Measurements from ENCODE around the gene S100B.

Gene S100B

DNA sequence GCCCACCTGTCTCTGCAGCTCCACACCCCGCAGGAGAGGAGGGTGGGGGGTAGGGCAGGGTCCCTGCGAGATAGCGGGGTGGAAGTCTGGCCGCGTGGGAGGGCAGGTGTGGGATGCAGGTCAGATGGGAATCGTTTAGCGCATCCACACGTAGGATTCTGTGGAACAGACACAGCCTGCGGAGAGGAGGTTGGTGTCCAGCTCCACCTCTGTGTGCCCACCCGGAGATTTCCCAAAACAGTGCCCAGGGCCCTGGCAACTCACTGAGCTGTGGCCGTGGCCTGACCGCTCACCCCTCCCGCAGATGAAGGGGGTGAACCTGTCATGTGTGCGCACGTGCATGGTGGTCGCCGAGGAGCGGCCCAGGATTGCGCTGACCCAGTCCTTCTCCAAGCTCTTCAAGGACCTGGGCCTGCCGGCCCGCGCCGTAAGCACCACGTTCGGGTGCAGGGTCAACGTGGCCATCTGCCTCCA, 46.9 kb downstream of the S100B start:
- no peak for DNase-seq

DNA sequence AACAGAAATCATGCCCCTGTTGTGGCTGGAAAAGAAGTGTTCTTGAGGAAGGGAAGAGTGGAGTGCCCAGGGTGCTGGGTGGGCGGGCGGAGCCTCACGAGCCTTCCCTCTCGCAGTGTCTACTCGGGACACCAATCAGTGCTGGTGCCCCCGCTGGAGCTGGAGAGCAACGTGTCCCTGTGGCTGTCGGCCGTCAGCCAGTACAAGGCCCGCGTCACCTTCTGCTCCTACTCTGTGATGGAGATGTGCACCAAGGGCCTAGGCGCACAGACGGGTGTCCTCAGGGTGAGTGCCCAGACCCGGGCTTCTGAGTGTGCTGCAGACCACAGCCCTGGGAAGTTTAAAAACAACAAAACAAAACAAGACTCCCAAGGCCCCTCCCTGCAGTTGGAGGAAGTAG, 47.4 kb downstream of the S100B start:
- DNase-seq, result no peak

DNA sequence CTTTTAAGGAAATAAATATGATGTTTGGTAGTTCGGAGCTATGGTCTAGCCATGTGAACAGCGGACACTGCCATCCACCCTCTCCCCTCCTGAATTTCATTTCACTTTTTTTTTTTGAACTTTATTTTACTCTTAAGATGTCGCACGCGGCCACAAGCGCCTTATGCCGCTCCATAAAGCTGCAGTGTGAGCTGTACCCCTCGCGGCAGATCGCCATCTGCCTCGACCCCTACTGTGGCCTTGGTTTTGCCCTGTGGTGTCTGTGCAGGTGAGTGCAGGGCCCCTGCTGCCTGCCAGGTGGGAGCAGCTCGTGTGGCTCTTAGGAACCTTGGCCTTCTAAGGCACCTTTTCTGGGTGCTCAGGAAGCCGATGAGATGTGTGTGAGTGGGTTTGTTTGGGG, 48.1 kb downstream of the S100B start:
- no peak for DNase-seq

GRCh38 chr21:46555678-46556077, 49.2 kb downstream of the S100B start:
- DNase-seq, result no peak

- DNase-seq, result no peak
Observed at GRCh38 chr21:46555225-46555617, 49.7 kb downstream of the S100B start.

DNA sequence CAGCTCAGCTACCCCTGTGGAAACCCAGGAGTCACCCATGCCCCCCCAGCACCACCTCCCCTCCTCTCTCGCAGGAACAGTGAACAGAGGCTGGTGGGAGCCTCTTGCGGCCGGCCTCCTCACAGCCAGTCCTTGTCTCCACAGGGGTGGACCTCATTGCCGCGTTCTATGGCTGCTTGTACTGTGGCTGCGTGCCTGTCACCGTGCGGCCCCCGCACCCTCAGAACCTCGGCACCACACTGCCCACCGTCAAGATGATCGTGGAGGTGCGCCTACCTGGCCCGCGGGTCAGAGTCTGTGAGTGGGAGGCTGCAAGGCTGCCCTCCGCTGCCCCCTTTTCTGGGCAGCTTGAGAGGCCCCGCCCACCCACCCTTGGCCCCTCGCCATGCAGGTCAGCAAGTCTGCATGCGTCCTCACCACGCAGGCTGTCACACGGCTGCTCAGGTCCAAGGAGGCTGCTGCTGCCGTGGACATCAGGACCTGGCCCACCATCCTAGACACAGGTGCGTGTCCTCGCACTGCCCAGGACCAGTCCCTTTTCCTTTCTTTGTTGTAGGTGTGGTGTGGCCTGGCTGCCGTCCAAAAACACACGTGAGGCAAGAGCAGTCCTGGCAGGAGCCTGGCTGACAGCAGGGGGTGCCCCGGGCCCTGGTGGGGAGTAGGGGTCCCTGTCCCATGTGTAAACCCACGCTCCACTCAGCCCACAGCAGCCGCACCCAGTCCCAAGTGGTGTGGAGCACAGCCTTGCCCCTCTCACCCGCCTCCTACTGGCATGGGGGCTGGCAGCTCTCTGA, 50.3 kb downstream of the S100B start:
- DNase-seq, result no peak

- no peak for DNase-seq
Observed at GRCh38 chr21:46553993-46554392, 50.9 kb downstream of the S100B start.

- no peak for DNase-seq
Observed at GRCh38 chr21:46552865-46553379, 52.0 kb downstream of the S100B start.

DNA sequence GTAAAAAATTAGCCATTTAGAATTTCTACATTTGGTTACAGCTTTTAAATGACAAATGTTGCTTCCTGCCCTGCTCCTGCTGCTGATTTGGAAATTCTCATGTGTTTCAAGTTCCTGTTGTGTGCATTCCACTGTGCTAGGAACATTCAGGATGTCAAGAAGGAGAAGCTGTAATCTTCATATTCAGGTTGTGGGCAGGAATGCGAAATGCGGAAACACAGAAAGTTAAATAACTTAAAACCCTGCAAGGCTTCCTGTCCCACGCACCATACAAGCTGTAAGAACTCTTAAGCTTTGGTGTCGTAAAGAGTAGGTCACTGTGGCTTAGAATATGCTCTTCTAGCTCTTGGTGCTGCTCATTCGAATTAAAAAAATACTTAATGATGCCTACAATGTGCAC, 52.6 kb downstream of the S100B start:
- DNase-seq, result no peak

DNA sequence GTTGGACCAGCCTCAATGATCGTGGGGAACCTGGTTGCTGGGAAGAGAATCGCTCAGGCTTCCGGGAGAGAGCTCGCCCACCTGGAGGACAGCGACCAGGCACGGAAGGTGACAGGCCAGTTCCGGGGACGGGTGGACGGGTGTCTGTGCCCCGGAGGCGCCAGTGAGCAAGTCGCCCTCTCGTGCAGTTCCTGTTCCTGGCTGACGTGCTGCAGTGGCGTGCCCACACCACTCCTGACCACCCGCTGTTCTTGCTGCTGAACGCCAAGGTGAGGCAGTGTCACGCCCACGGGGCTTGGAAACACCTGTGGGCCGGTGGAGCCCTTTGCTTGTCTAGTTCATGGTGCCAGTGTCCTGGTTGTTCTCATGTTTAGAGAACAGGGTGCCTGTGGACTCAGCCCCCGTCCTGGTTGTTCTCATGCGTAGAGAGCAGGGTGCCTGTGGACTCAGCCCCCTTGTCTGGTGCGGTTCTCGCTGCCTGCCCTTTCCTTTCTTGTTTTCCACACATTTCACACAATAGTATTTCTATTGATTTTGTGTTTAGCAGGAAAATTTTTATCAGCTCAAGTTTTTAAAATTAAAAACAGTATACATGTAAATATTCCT, 53.1 kb downstream of the S100B start:
- no peak for DNase-seq

DNA sequence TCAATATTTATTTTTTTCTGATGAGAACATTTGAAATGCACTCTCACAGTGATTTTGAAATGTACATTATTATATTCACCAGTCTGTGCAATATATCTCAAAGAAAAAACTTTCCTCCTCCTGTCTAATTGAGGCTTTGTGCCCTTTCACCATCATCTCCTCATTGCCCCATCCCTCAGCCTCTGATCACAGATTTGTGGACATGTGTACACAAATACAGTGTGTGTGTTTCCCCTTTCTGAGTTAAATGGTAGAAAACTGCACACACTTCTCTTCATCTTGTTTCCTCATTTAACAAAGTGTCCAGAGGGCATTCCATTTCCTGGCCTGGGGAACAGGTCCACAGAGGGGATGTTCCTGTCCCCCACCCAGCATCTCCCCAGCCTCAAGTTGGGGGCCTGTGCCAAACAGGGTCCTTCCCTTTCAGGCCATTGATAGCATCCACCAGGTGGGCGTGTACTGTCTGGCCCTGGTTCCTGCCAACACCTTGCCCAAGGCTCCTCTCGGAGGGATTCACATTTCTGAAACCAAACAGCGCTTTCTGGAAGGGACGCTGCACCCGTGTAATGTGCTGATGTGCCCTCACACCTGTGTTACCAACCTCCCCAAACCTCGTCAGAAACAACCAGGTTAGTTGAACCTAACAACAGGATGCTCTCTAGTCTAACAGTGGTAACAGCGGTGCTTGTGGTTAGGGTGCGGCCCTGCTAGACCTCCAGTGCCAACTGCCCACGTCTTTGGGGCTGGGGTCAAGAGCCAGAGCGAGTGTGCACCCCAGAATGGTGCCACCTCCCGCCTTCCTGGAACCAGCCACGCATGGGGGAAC, 54.6 kb downstream of the S100B start:
- DNase-seq, result no peak

- DNase-seq, result no peak
Observed at GRCh38 chr21:46549650-46550049, 55.2 kb downstream of the S100B start.

Data from fibroblast of upper back skin (primary cell).